MM.1S (cell line): ENCODE measurements around the gene KRTAP25-1.

Source experiments
- CTCF ChIP-seq: fragments of 300-600 bp; sonication (generic); IDR thresholded peaks from 2 replicates; pipeline ENCODE4 v1.5.1; 2016; ENCODE audit warnings: antibody characterized with exemption, low read length, mixed read lengths
- EZH2 ChIP-seq: fragments of 300-600 bp; sonication (generic); optimal IDR thresholded peaks from 2 replicates; pipeline ENCODE3; 2017; ENCODE audit warnings: low read depth, mild to moderate bottlenecking, antibody characterized with exemption, low read length, mixed read lengths
- EZH2phosphoT487 ChIP-seq: fragments of 300-600 bp; sonication (generic); IDR thresholded peaks from 2 replicates; pipeline ENCODE4 v1.6.1; 2018; ENCODE audit warnings: antibody characterized with exemption, low read length

GRCh38 chr21:30336596-30336995 is 47.3 kb upstream of the KRTAP25-1 start:
- TF ChIP-seq CTCF: no peak
- TF ChIP-seq EZH2: no peak
- TF ChIP-seq EZH2phosphoT487: no peak
